ENCODE measurements around the gene MKNK2. TPM values are rescaled to one million over a fixed set of nuclear protein-coding genes. Genes with fewer than 3 reads are reported as not detected.

The MKNK2 gene
- total RNA-seq, 1 donor from 2014 or later: 154 TPM

DNA sequence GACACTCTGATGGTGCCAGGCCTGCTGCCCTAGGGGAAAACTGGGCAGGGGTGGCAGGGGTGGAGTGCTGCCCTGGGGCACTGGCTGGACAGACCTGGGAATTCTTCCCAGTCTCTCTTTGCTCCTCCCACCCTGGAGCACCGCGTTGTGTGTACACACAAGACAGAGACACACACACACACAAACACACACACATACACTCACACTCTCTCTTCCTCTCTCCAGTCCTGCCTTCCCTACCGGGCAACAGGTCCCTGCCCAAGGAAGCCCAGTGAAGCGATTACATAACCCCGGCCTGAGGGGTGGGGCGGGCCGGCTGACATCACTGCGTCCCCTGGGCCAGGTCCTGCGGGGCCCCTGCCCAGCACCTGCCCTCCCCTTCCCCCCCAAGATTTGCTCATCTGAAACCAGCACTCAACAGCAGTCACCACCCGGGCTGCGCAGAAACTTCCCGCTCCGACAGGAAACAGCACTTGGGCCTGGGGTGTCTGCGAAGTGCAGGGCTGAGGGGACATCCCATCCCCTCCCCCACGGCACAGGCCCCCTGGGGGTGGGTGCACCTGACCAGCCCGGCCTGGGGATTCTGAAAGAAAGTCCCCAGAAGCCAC lies 1.2 kb downstream of the MKNK2 start:
- peak overlapping the region; percentile 94 for H3K4me3 ChIP-seq (ENCODE audit: low read depth, low read length)
- DNase-seq (ENCODE audit: low read depth): no peak
- TF ChIP-seq, protein P1, sequence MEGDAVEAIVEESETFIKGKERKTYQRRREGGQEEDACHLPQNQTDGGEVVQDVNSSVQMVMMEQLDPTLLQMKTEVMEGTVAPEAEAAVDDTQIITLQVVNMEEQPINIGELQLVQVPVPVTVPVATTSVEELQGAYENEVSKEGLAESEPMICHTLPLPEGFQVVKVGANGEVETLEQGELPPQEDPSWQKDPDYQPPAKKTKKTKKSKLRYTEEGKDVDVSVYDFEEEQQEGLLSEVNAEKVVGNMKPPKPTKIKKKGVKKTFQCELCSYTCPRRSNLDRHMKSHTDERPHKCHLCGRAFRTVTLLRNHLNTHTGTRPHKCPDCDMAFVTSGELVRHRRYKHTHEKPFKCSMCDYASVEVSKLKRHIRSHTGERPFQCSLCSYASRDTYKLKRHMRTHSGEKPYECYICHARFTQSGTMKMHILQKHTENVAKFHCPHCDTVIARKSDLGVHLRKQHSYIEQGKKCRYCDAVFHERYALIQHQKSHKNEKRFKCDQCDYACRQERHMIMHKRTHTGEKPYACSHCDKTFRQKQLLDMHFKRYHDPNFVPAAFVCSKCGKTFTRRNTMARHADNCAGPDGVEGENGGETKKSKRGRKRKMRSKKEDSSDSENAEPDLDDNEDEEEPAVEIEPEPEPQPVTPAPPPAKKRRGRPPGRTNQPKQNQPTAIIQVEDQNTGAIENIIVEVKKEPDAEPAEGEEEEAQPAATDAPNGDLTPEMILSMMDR (conservative IDR thresholded peaks at IDR 0.05; ENCODE audit: low read depth, low read length): no peak

DNA sequence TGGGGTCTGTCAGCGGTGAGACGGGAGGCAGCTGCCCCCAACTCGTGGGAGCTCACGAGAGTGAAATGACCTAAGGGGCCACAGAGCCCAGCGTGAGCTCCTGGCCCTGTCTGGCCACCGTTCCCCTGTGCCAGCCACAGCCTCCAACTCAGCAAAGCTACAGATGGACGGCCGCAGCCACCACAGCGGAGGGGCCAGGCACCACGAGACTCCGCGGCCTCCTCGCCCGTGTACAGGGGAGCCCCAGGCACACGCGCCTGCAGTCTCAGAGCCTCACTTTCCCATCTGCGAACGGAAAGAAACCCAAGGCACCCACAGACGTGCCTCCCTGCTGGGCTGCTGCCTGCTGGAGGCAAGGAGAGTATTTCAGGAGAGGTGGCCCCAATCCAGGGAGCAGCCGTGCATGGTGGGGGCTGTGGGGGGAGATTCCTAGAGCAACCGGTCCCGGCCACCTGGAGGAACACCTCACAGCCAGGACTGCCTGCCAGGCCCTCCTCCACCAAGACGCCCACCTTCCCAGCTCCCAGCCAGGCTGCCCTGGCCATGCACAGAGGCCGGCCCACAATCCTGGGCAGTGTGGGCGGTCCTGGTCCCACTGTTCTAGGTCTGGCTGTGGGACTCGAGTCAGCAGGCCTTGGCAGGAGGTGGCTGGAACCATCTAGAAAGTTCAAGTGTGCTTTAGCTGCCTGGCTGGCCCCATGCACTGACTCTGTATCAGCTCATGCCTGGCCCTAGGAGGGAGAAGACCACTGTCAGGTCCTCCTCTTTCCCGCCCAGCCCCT lies 1.9 kb downstream of the MKNK2 start:
- H3K4me3 ChIP-seq (ENCODE audit: low read depth, low read length): peak overlapping the region; percentile 94
- TF ChIP-seq, protein P1 (conservative IDR thresholded peaks at IDR 0.05; ENCODE audit: low read depth, low read length): no peak
- no peak for DNase-seq (ENCODE audit: low read depth)

DNA sequence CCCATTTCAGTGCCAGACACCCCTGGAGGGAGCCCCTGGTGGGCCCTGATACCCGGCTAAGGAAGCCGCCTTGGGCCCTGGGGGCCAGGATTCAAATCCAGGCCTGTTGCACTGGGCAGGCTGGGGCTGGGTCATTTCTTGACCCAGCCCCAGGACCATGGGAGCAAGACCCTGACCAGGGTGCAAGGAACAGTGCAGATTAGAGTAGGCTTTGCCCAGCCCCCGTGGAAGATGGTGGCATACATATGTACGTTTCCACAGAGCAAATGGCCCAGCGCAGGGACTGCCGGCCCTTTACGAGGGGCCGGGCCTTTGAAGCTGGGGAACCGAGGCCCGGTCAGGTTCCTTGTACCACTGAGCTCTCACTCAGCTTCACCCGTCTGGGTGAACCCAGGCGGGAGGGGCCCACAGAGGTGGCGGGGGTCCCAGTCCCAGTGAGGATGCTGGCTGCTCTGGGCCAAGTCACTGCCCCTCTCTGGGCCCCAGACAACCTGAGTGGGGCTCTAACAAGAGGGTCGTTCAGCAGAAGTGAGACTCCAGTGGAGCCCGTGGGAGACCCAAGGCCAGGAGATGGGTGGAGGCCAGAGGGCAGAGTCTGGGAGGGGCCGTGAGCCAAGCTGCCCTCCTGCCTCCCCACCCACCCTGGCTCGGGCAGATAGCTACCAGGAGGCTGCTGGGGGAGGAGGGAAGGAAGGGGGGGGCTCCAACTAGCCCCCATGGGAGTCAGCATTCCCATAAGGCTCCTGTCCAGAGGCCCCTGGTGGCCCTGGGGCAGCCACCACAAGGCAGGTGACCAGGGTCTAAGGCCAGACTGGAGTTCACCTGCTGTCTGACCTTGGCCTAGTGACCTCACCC lies 2.7 kb downstream of the MKNK2 start:
- H3K4me3 ChIP-seq (ENCODE audit: low read depth, low read length): peak overlapping the region; percentile 94
- no peak for DNase-seq (ENCODE audit: low read depth)
- TF ChIP-seq, protein P1 (conservative IDR thresholded peaks at IDR 0.05; ENCODE audit: low read depth, low read length): no peak

DNA sequence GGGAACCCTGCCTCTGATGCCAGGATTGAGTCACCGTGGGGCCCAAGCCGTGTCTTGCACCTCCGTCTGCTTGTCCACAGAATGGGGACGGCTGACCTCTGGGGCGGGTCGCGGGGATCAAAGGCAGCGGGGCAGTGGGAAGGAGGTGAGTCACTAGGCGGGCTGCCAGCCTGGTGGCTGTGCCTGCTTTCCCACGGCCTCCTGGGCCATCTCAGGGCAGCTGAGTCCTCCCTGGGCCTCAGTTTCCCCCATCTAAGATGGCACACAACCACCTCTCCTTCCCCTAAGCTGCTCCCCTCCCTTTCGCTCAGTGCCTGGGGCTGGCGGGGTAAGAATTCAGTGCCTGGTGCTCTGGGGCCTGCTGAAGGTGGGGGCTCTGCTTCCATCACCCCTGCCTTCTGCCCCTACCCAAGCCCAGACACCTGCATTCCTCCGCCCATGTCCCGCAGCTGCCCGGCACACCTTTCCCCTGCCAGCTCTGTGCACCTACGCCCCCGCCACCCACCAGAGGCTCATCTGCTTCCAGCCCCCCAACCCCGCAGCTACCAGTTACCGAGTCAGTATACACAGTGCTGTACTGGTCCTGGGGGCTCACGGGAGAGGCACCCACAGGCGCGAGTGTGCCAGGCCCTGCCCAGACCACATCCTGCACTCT lies 3.5 kb downstream of the MKNK2 start:
- TF ChIP-seq, protein P1 (conservative IDR thresholded peaks at IDR 0.05; ENCODE audit: low read depth, low read length): no peak
- H3K4me3 ChIP-seq (ENCODE audit: low read depth, low read length): no peak overlapping the region
- no peak for DNase-seq (ENCODE audit: low read depth)

DNA sequence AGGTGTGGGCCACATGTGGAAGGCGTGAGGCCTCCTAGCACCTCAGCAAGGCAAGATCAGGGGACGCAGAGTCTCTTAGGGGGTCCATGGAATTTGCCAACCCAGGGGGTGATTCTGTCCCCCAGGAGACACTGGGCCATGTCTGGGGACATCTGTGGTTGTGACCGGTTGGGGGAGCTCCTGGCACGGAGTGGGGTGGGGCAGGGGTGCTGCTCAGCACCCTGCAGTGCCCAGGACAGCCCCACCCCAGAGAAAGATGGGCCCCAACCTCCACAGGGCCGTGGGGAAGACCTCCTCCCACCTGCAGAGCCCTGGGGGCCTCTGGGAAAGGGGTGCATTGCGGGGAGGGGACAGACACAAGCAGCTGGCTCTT lies 4.0 kb downstream of the MKNK2 start:
- DNase-seq (ENCODE audit: low read depth): no peak
- no peak overlapping the region for H3K4me3 ChIP-seq (ENCODE audit: low read depth, low read length)
- TF ChIP-seq, protein P1 (conservative IDR thresholded peaks at IDR 0.05; ENCODE audit: low read depth, low read length): no peak

DNA sequence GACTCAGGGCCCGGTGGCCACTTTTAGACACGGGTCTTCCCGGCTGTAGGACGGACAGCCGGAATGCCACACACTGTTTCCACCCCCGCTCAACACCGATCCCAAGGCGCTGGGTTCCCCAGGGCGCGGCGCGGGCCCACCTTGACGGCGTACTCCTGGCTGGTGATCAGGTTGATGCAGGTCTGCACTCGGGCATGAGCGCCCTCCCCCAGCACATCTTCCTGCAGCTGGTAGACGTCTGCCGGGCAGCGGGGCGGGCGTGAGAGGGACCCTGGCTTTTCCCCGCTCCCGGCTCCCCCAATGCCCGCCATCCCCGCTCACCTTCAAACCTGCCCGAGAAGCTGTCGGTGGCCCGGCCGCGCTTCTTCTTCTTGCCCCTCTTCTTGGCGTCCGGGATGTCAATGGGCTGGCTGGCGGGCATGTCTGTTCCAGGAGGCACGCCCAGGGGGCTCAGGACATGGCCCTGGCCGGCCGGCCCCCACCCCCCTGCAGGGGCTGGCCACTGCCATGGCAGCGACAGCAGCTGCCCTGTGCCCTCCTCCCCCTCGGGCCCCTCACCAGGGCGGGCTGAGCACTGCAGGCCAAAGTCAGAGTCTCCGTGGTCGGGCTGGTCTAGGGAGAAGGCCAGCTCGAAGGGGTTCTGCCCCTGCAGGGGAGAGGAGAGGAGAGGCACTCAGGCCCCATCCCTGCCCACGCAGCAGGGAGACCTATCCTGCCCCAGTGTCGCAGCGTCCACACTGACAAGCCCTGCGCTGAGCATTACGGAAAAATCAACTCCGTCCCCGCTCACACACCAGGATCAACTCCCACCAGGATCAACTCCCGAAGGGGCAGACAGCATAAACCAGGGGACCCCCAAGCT lies 4.8 kb downstream of the MKNK2 start:
- no peak overlapping the region for H3K4me3 ChIP-seq (ENCODE audit: low read depth, low read length)
- TF ChIP-seq, protein P1 (conservative IDR thresholded peaks at IDR 0.05; ENCODE audit: low read depth, low read length): no peak
- no peak for DNase-seq (ENCODE audit: low read depth)
